WTC11 (cell line): ENCODE results near the gene RNU1-2. TPM values are rescaled to one million over a fixed set of nuclear protein-coding genes. Genes with fewer than 3 reads are reported as not detected.

Experiments
- ATAC-seq: fragments of 200-7000 bp; cut with Tn5 transposase; 2 replicates; pipeline ENCODE4 v1.10.0; 2021; ENCODE audit warnings: mild to moderate bottlenecking, moderate library complexity
- CTCF ChIA-PET: fragments of 300-600 bp; sonication (Branson Sonifier 250); formaldehyde crosslinking; loops from one replicate; lab custom pipeline; 2021; ENCODE audit warnings: antibody characterized with exemption; lab: Charles Lee
- POLR2A ChIA-PET: fragments of 350-600 bp; sonication (Branson Sonifier 250); formaldehyde crosslinking; loops from one replicate; lab custom pipeline; 2021; ENCODE audit warnings: antibody characterized with exemption; lab: Charles Lee
- DNase-seq: peaks from one replicate; pipeline ENCODE4 v3.0.0; 2021; ENCODE audit warnings: low spot score
- H3K27ac Mint-ChIP-seq: 2 replicates; pipeline ENCODE4 v1.8.0; 2021; ENCODE audit warnings: mixed read lengths
- H3K27me3 Mint-ChIP-seq: 2 replicates; pipeline ENCODE4 v1.8.0; 2021; ENCODE audit warnings: low read depth, mild to moderate bottlenecking, moderate library complexity, mixed read lengths
- H3K36me3 Mint-ChIP-seq: 2 replicates; pipeline ENCODE4 v1.8.0; 2021; ENCODE audit warnings: mixed read lengths
- H3K4me1 Mint-ChIP-seq: 2 replicates; pipeline ENCODE4 v1.8.0; 2022; ENCODE audit warnings: mixed read lengths
- H3K4me3 Mint-ChIP-seq: 2 replicates; pipeline ENCODE4 v1.8.0; 2021; ENCODE audit warnings: mild to moderate bottlenecking, moderate library complexity, mixed read lengths
- H3K9me3 Mint-ChIP-seq: 2 replicates; pipeline ENCODE4 v1.8.0; 2021; ENCODE audit warnings: mixed read lengths
- ATF2 ChIP-seq: sonication (generic); formaldehyde crosslinking; IDR thresholded peaks from 2 replicates; pipeline ENCODE4 v1.8.1; 2022; ENCODE audit warnings: low read depth, missing genetic modification reagents, borderline replicate concordance
- CBFB ChIP-seq: sonication (generic); formaldehyde crosslinking; IDR thresholded peaks from 2 replicates; pipeline ENCODE4 v1.8.1; 2022; ENCODE audit warnings: mild to moderate bottlenecking, low read depth, missing genetic modification reagents
- CDX4 ChIP-seq: fragments of 250-450 bp; sonication (Bioruptor Pico); IDR thresholded peaks from 2 replicates; pipeline ENCODE4 v1.9.0; 2021; ENCODE audit warnings: moderate library complexity, mild to moderate bottlenecking, inconsistent platforms, borderline replicate concordance
- E2F5 ChIP-seq: sonication (generic); formaldehyde crosslinking; IDR thresholded peaks from 2 replicates; pipeline ENCODE4 v1.8.1; 2022; ENCODE audit warnings: mild to moderate bottlenecking, moderate library complexity, missing genetic modification reagents
- ETV6 ChIP-seq: sonication (generic); formaldehyde crosslinking; IDR thresholded peaks from 2 replicates; pipeline ENCODE4 v1.8.1; 2022; ENCODE audit warnings: mild to moderate bottlenecking, missing genetic modification reagents
- GTF2I ChIP-seq: fragments of 250-450 bp; sonication (Bioruptor Pico); conservative IDR thresholded peaks from 2 replicates; pipeline ENCODE4 v1.4.0; 2021; ENCODE audit warnings: mild to moderate bottlenecking
- HMGXB4 ChIP-seq: sonication (generic); formaldehyde crosslinking; IDR thresholded peaks from 2 replicates; pipeline ENCODE4 v1.8.1; 2023; ENCODE audit warnings: mild to moderate bottlenecking, moderate library complexity, missing genetic modification reagents
- JUN ChIP-seq: sonication (generic); formaldehyde crosslinking; IDR thresholded peaks from 2 replicates; pipeline ENCODE4 v1.8.0; 2023; ENCODE audit warnings: mild to moderate bottlenecking, missing genetic modification reagents
- KAT7 ChIP-seq: sonication (generic); formaldehyde crosslinking; IDR thresholded peaks from 2 replicates; pipeline ENCODE4 v1.8.1; 2023; ENCODE audit warnings: missing genetic modification reagents, mild to moderate bottlenecking, borderline replicate concordance
- MXD4 ChIP-seq: fragments of 250-450 bp; sonication (Bioruptor Pico); IDR thresholded peaks from 2 replicates; pipeline ENCODE4 v1.8.0; 2021; ENCODE audit warnings: mild to moderate bottlenecking, moderate library complexity, borderline replicate concordance
- MYBL2 ChIP-seq: sonication (generic); formaldehyde crosslinking; IDR thresholded peaks from 2 replicates; pipeline ENCODE4 v1.8.1; 2023; ENCODE audit warnings: mild to moderate bottlenecking, moderate library complexity, missing genetic modification reagents
- TCF7 ChIP-seq: sonication (generic); formaldehyde crosslinking; IDR thresholded peaks from 2 replicates; pipeline ENCODE4 v1.8.0; 2022; ENCODE audit warnings: mild to moderate bottlenecking, low read depth, missing genetic modification reagents, moderate library complexity
- TP53 ChIP-seq: sonication (generic); formaldehyde crosslinking; IDR thresholded peaks from 2 replicates; pipeline ENCODE4 v1.8.1; 2023; ENCODE audit warnings: mild to moderate bottlenecking, missing genetic modification reagents
- USF1 ChIP-seq: sonication (generic); formaldehyde crosslinking; IDR thresholded peaks from 2 replicates; pipeline ENCODE4 v1.8.0; 2022; ENCODE audit warnings: mild to moderate bottlenecking, missing genetic modification reagents
- USF2 ChIP-seq: sonication (generic); formaldehyde crosslinking; IDR thresholded peaks from 2 replicates; pipeline ENCODE4 v1.8.1; 2023; ENCODE audit warnings: mild to moderate bottlenecking, missing genetic modification reagents, moderate library complexity
- ZBTB21 ChIP-seq: sonication (generic); formaldehyde crosslinking; IDR thresholded peaks from 2 replicates; pipeline ENCODE4 v1.8.1; 2023; ENCODE audit warnings: mild to moderate bottlenecking, missing genetic modification reagents, borderline replicate concordance
- ZNF138 ChIP-seq: sonication (generic); formaldehyde crosslinking; conservative IDR thresholded peaks from 2 replicates; pipeline ENCODE4 v1.8.1; 2022; ENCODE audit warnings: mild to moderate bottlenecking, moderate library complexity, missing genetic modification reagents
- ZNF263 ChIP-seq: sonication (generic); formaldehyde crosslinking; IDR thresholded peaks from 2 replicates; pipeline ENCODE4 v1.8.1; 2022; ENCODE audit warnings: low read depth, mild to moderate bottlenecking, moderate library complexity, missing genetic modification reagents
- ZNF396 ChIP-seq: fragments of 250-450 bp; sonication (Bioruptor Pico); IDR thresholded peaks from 2 replicates; pipeline ENCODE4 v1.8.0; 2021; ENCODE audit warnings: mild to moderate bottlenecking, moderate library complexity, borderline replicate concordance
- ZNF425 ChIP-seq: fragments of 250-450 bp; sonication (Bioruptor Pico); conservative IDR thresholded peaks from 2 replicates; pipeline ENCODE4 v1.9.0; 2021; ENCODE audit warnings: mild to moderate bottlenecking
- ZNF532 ChIP-seq: fragments of 250-450 bp; sonication (Bioruptor Pico); IDR thresholded peaks from 2 replicates; pipeline ENCODE4 v1.9.0; 2021; ENCODE audit warnings: mild to moderate bottlenecking, borderline replicate concordance
- total RNA-seq: library from RNA; stranded (reverse); gene quantifications from 3 replicates; pipeline ENCODE4 v1.2.3, GENCODE V29; 2021

RNU1-2 gene
- total RNA-seq, 1 experiment from 2014 or later: 1,197 TPM

- Mint-ChIP-seq H3K9me3 (no peaks in the 10 kb centered on the region), H3K4me3 (no peak overlapping the region)
- TF ChIP-seq MXD4 (CRISPR knock-in tag): no peak
- TF ChIP-seq ETV6: no peak
- no peak for TF ChIP-seq USF1 (CRISPR knock-in tag)
- TF ChIP-seq ZNF396: no peak
- no peak for TF ChIP-seq TCF7
- no peak for TF ChIP-seq KAT7 (CRISPR knock-in tag)
- TF ChIP-seq E2F5: no peak
- no peak for TF ChIP-seq ZBTB21 (CRISPR knock-in tag)
- TF ChIP-seq USF2 (CRISPR knock-in tag): no peak
- TF ChIP-seq ZNF138 (CRISPR knock-in tag): no peak
- TF ChIP-seq HMGXB4: no peak
Measured at GRCh38 chr1:16927256-16927655, 31.5 kb downstream of the RNU1-2 start.

GRCh38 chr1:16927711-16928485, 32.1 kb downstream of the RNU1-2 start:
- H3K9me3 Mint-ChIP-seq: no peaks in the 10 kb centered on the region
- DNase-seq (no peak), ATAC-seq (no peak)
- POLR2A ChIA-PET: no interaction called here
- H3K27me3 Mint-ChIP-seq: no peaks in the 10 kb centered on the region
- CTCF ChIA-PET: interaction anchor here (0.6 kb wide), 1 partner anchor 303 kb away, joined by 3 read pairs; no protein-coding TSS in a partner anchor
- no peak overlapping the region for H3K4me3 Mint-ChIP-seq
- H3K36me3 Mint-ChIP-seq: peaks cover 18% of the 10 kb centered on the region; the same call in 1 of the 2 replicates
- H3K27ac Mint-ChIP-seq: peak overlapping the region; percentile 80; the same call in 1 of the 2 replicates
- H3K4me1 Mint-ChIP-seq: peaks cover 20% of the 10 kb centered on the region
- TF ChIP-seq CDX4 (CRISPR knock-in tag) (no peak), GTF2I (CRISPR knock-in tag) (no peak), MYBL2 (no peak), ATF2 (CRISPR knock-in tag) (no peak), TP53 (CRISPR knock-in tag) (no peak), ZNF263 (CRISPR knock-in tag) (no peak), JUN (CRISPR knock-in tag) (no peak), ZNF532 (CRISPR knock-in tag) (no peak), ZNF425 (CRISPR knock-in tag) (no peak), ETV6 (no peak), CBFB (CRISPR knock-in tag) (no peak)

More at GRCh38 chr1:16927256-16927655, 31.5 kb downstream of the RNU1-2 start:
- peak overlapping the region; percentile 80 for H3K27ac Mint-ChIP-seq
- ChIA-PET CTCF (no interaction called here), POLR2A (no interaction called here)
- no peak for ATAC-seq
- DNase-seq: no peak
- no peaks in the 10 kb centered on the region for H3K27me3 Mint-ChIP-seq
- peaks cover 26% of the 10 kb centered on the region for H3K4me1 Mint-ChIP-seq
- peaks cover 18% of the 10 kb centered on the region; the same call in 1 of the 2 replicates for H3K36me3 Mint-ChIP-seq
